Left lung (tissue), 10 donors: ENCODE results near the gene MAPK11. TPM values are rescaled to one million over a fixed set of nuclear protein-coding genes. Genes with fewer than 3 reads are reported as not detected.

Source experiments
- ATAC-seq: fragments of 200-7000 bp; cut with Tn5 transposase; one replicate; pipeline ENCODE4 v1.9.1; 2020; ENCODE audit warnings: moderate library complexity
- DNase-seq, 4 donors: peaks; one replicate each; pipeline ENCODE4 v3.0.0-alpha.2; 2013 to 2020
- H3K27ac ChIP-seq, 2 donors: fragments of 200-600 bp; sonication (generic) in 1 of 2; one replicate each; pipeline versions ENCODE4 v1.5.0 to v1.8.0; 2020 to 2021
- H3K27me3 ChIP-seq, 2 donors: fragments of 200-600 bp; sonication (generic) in 1 of 2; one replicate each; pipeline versions ENCODE4 v1.5.0 to v1.8.0; 2020 to 2021
- H3K36me3 ChIP-seq, 2 donors: fragments of 200-600 bp; sonication (generic) in 1 of 2; one replicate each; pipeline versions ENCODE4 v1.5.0 to v1.8.0; 2020 to 2021
- H3K4me1 ChIP-seq, 2 donors: fragments of 200-600 bp; one replicate each; pipeline ENCODE4 v1.8.0; 2021
- H3K4me3 ChIP-seq, 2 donors: fragments of 200-600 bp; sonication (generic) in 1 of 2; one replicate each; pipeline versions ENCODE4 v1.5.0 to v1.8.0; 2020 to 2021; ENCODE audit warnings: mild to moderate bottlenecking in 1 of 2
- H3K9me3 ChIP-seq, 2 donors: fragments of 200-600 bp; sonication (generic) in 1 of 2; one replicate each; pipeline versions ENCODE4 v1.5.0 to v1.8.0; 2020 to 2021
- intact Hi-C, 2 donors: fragments of 100-400 bp; cut with DNase I; formaldehyde crosslinking; loops; one replicate each; pipeline versions ENCODE4 v1.11.2 to v1.14.2; 2022
- polyA plus RNA-seq, 6 donors: library from polyadenylated mRNA; unstranded; fragments of 120-200 nt; gene quantifications; one replicate each; pipeline ENCODE4 v1.2.1, GENCODE V29; 2013; ENCODE audit not compliant: insufficient read length in 6 of 6
- total RNA-seq, 2 donors: library from RNA; stranded (reverse); fragmentation: NEBNext Ultra II Directional; extraction: Animal tissue kit (Norgen Biotek cat#: 25700); gene quantifications; one replicate each; pipeline ENCODE4 v1.2.1, GENCODE V29; 2021
- TF ChIP-seq, protein P1 (sequence below), 2 donors: fragments of 200-600 bp; sonication (generic) in 1 of 2; IDR thresholded peaks; one replicate each; pipeline versions ENCODE4 v1.5.0 to v1.8.0; 2021; ENCODE audit warnings: antibody characterized with exemption in 2 of 2
- donor health status: DM: no; HTN: yes; CAD: no.
- donor health status: DM: no; HTN: no; CAD: no.

MAPK11 gene
- total and polyA plus RNA-seq, 8 donors = 10.3 to 21.5 (median 14.7) TPM

DNA sequence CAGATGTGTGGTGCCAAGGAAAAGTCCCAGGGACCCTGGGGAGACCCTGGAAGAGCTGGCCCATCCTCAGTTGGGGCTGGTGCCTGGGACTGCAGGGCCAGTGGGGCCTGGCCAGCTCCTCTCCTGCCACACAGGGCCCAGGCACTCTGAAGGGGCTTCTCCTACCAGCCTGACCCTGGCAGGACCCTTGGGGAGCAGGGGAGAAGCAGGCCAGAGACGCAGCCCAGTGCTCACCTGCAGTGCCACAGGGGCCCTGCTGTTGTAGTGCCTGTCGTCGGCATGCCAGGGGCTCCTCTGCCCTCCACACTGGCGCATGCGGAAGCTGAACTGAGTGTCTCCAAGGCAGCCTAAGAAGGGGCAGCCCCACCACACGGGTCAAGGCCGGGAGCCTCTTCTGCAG, 47.5 kb upstream of the MAPK11 start:
- intact Hi-C loops = no loop called here
- TF ChIP-seq, protein P1, sequence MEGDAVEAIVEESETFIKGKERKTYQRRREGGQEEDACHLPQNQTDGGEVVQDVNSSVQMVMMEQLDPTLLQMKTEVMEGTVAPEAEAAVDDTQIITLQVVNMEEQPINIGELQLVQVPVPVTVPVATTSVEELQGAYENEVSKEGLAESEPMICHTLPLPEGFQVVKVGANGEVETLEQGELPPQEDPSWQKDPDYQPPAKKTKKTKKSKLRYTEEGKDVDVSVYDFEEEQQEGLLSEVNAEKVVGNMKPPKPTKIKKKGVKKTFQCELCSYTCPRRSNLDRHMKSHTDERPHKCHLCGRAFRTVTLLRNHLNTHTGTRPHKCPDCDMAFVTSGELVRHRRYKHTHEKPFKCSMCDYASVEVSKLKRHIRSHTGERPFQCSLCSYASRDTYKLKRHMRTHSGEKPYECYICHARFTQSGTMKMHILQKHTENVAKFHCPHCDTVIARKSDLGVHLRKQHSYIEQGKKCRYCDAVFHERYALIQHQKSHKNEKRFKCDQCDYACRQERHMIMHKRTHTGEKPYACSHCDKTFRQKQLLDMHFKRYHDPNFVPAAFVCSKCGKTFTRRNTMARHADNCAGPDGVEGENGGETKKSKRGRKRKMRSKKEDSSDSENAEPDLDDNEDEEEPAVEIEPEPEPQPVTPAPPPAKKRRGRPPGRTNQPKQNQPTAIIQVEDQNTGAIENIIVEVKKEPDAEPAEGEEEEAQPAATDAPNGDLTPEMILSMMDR (IDR thresholded peaks at IDR 0.05) = no peak

DNA sequence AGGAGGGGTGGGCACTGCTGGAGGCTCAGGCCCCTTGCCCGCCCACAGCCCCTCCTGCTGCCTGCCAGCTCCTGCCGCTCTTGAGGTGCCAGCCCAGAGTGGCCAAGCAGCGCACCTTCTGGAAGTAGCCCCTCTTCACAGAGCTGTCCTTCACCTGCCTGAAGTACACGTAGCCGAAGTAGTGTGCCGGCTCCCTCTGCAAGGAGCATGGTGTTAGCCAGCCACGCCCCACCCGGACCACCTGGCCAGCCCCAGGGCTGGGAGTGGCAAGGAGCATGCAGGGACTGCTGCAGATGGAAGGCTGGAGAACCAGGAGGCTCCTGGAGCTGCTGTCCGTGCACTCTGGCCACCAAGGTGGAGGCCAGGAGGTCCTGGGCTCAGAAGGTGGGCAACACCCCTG, 47.0 kb upstream of the MAPK11 start:
- Histone ChIP-seq H3K27me3 (no peaks in the 10 kb centered on the region), H3K4me1 (peaks cover 4 to 18% of the 10 kb centered on the region in 2 donors), H3K4me3 (no peak overlapping the region), H3K27ac (no peak overlapping the region), H3K9me3 (no peaks in the 10 kb centered on the region), H3K36me3 (no peaks in the 10 kb centered on the region)
- ATAC-seq = no peak
- TF ChIP-seq, protein P1 (IDR thresholded peaks at IDR 0.05) = no peak
- DNase-seq = no peak
- intact Hi-C loops = no loop called here

More for the DNA sequence above, 47.5 kb upstream of the MAPK11 start:
- Histone ChIP-seq H3K27ac (no peak overlapping the region), H3K9me3 (no peaks in the 10 kb centered on the region), H3K36me3 (no peaks in the 10 kb centered on the region), H3K4me1 (peaks cover 4 to 18% of the 10 kb centered on the region in 2 donors), H3K4me3 (no peak overlapping the region), H3K27me3 (no peaks in the 10 kb centered on the region)
- DNase-seq (no peak), ATAC-seq (no peak)

DNA sequence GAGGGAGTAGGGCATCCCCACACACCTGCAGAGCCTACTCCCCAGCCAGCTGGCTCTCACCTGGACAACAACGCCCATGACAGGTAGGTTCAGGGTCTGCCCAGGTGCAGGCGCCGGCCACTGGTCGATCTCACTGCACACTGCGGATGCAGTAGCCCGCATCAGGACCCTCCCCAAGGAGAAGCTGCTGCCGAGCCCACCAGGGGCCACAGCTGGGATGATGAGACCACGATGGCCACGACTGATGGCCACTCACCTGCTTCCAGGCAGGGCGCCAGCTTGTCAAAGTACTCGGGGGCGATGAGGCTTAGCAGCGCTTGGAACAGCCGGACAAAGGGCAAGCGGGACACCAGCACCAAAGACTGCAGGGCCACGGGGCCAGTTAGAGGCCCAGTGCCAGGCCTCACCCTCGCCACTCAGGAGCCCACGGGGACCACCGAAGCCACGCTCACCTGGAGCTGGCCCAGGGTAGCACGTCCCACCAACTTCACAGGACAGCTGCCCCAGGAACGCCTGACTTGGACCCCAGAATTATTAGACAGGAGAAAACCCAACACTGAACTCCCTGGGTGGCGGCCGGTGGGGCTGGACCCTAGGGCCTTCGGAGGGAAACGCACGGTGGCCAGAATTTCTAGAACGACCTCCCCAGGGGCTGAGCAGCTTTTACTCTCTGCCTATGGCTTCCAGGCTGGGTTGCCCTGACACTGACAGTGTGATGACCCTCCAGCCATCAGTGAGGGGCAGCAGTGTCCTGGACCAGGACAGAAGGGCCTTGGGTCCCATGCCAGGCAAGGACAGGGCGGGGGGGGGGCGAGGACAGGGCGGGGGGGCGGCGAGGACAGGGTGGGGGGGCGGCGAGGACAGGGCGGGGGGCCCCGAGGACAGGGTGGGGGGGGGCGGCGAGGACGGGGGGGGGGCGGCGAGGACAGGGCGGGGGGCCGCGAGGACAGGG, 46.2 kb upstream of the MAPK11 start:
- no peaks in the 10 kb centered on the region for H3K9me3 ChIP-seq
- H3K36me3 ChIP-seq = no peaks in the 10 kb centered on the region
- intact Hi-C loops = no loop called here
- H3K4me3 ChIP-seq = no peak overlapping the region
- DNase-seq (no peak), ATAC-seq (no peak)
- TF ChIP-seq, protein P1 (IDR thresholded peaks at IDR 0.05) = no peak
- H3K27me3 ChIP-seq = no peaks in the 10 kb centered on the region
- no peak overlapping the region for H3K27ac ChIP-seq
- peaks cover 4 to 18% of the 10 kb centered on the region in 2 donors for H3K4me1 ChIP-seq

DNA sequence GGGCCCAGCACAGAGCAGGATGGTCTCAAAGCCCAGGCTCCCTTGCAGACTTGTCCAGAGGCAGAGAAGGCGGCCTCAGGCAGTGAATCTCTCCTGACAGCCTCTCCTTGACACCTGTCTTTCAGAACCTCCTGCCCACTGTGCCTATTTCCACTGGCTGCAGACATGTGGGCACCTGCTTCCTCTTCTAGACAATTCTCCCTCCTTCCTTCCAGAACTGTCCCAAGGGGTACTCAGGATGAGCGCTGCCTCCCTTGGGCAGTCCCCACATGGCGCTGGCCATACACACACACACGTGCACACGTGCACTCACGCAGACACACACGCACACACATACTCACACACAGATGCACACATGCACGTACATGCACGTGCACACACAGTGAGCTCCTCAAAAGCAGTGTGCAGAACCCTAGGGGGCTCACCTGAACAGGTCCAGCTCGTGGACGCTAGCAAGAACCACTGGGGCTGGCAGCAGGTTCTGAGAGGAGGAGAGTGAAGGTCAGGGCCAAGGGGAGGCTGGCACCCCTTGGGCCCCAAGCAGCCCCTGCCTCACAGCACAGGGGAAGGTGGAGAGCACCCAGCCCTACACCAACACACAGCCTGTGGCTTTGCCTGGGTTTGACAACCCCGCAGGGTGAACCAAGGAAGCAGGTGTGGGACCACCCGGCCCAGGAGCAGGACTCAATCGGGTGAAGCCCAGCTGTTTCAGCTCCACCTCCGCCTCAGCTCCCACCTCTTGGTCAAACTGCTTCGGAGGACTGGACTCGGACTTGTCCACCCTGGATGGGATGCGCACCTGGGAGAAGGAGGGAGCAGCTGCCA, 45.3 kb upstream of the MAPK11 start:
- H3K27ac ChIP-seq = no peak overlapping the region
- H3K4me1 ChIP-seq = peaks cover 4 to 18% of the 10 kb centered on the region in 2 donors
- H3K27me3 ChIP-seq = no peaks in the 10 kb centered on the region
- no peaks in the 10 kb centered on the region for H3K36me3 ChIP-seq
- DNase-seq = peak in 1 of 4 donors; percentile 30
- intact Hi-C loops = no loop called here
- H3K9me3 ChIP-seq = no peaks in the 10 kb centered on the region
- no peak overlapping the region for H3K4me3 ChIP-seq
- TF ChIP-seq, protein P1 (IDR thresholded peaks at IDR 0.05) = no peak
- ATAC-seq = no peak
